Esophagus squamous epithelium (tissue), 5 donors: ENCODE results near the gene WDR49. TPM values are rescaled to one million over a fixed set of nuclear protein-coding genes. Genes with fewer than 3 reads are reported as not detected.

Experiments used
- DNase-seq: peaks from one replicate; lab custom pipeline; 2025; lab: John Stamatoyannopoulos, UW
- H3K27ac ChIP-seq, 4 donors: fragments of 200-600 bp; sonication (generic); one replicate each; pipeline ENCODE4 v1.5.1; 2016 to 2019; ENCODE audit warnings: mild to moderate bottlenecking in 1 of 4
- H3K27me3 ChIP-seq, 4 donors: fragments of 200-600 bp; sonication (generic); 1 replicate in 3 of 4; 2 replicates in 1 of 4; pipeline versions ENCODE4 v1.5.1 to v1.6.0; 2017 to 2021; ENCODE audit warnings: antibody characterized with exemption in 1 of 4
- H3K36me3 ChIP-seq, 3 donors: fragments of 200-600 bp; sonication (generic); one replicate each; pipeline ENCODE4 v1.5.1; 2016 to 2019
- H3K4me1 ChIP-seq, 3 donors: fragments of 200-600 bp; sonication (generic); one replicate each; pipeline ENCODE4 v1.5.1; 2017 to 2019
- H3K4me3 ChIP-seq, 4 donors: fragments of 200-600 bp; sonication (generic); 1 replicate in 3 of 4; 2 replicates in 1 of 4; pipeline ENCODE4 v1.5.1; 2016 to 2019; ENCODE audit warnings: mild to moderate bottlenecking in 2 of 4, moderate library complexity in 1 of 4
- H3K9me3 ChIP-seq, 3 donors: fragments of 200-600 bp; sonication (generic); one replicate each; pipeline ENCODE4 v1.5.1; 2016 to 2019
- CTCF ChIP-seq, 6 experiments: fragments of 450-650 bp in 4 of 6; fragments of 200-600 bp in 2 of 6; sonication (generic) in 2 of 6; IDR thresholded peaks; one replicate each; pipeline ENCODE4 v1.5.1; 2016 to 2019; ENCODE audit warnings: antibody characterized with exemption in 6 of 6, mild to moderate bottlenecking in 4 of 6, moderate library complexity in 4 of 6
- POLR2A ChIP-seq, 4 donors: fragments of 450-650 bp; IDR thresholded peaks; one replicate each; pipeline ENCODE4 v1.6.1; 2017; ENCODE audit warnings: antibody characterized with exemption in 4 of 4, mild to moderate bottlenecking in 4 of 4, moderate library complexity in 3 of 4
- WGBS, 2 donors: methylation state at CpG; one replicate each; pipeline ENCODE4 v1.1.5; 2018; 5-methylcytosine and 5-hydroxymethylcytosine counted together
- intact Hi-C: fragments of 100-400 bp; cut with DNase I; formaldehyde crosslinking; loops from one replicate; pipeline ENCODE4 v1.15.0; 2022
- total RNA-seq, 4 donors: library from RNA; depleted of rRNA; stranded (reverse); fragments of >200 nt; gene quantifications; one replicate each; pipeline ENCODE4 v1.1.0, GENCODE V29; 2016
- donor health status: DM: yes; HTN: yes; CAD: no.

WDR49 gene
- total RNA-seq, 4 donors from 2014 or later = 1.9 to 9.5 (median 7.4) TPM; not detected in 1

- TF ChIP-seq POLR2A (IDR thresholded peaks at IDR 0.05) = no peak
- TF ChIP-seq CTCF (IDR thresholded peaks at IDR 0.05) = no peak
- intact Hi-C loops = no loop called here
- Histone ChIP-seq H3K9me3 (no peaks in the 10 kb centered on the region), H3K4me3 (no peak overlapping the region), H3K27me3 (no peaks in the 10 kb centered on the region), H3K4me1 (no peaks in the 10 kb centered on the region), H3K27ac (no peak overlapping the region), H3K36me3 (no peaks in the 10 kb centered on the region)
- no peak for DNase-seq
- WGBS, 2 donors = 49 to 54% methylated on average over 2 of the region's 2 CpGs
Observed at GRCh38 chr3:167564612-167565011, 89.1 kb downstream of the WDR49 start.

DNA sequence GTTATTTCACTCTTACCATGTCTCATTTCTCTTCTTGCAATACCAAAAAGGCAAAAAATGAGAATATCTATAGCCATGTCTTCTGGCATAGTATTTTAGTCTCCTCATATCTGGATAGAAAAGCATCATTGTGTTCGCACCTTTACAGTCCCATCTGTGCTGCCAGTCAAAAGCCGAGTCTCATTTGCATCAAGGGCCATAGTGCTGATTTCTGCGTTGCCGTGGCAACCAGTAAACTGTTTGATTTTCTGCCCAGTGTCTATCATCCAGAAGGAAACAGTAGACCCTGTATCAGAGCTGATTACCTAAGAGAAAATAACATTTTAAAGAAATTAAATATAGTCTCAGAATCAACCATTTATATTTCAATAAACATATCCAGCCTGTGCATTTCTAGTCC is 93.8 kb downstream of the WDR49 start:
- no peaks in the 10 kb centered on the region for H3K4me1 ChIP-seq
- no peak overlapping the region for H3K27ac ChIP-seq
- WGBS, 2 donors = 91 to 95% methylated on average over 4 of the region's 4 CpGs
- no peak for TF ChIP-seq CTCF (IDR thresholded peaks at IDR 0.05)
- TF ChIP-seq POLR2A (IDR thresholded peaks at IDR 0.05) = no peak
- no peaks in the 10 kb centered on the region for H3K9me3 ChIP-seq
- intact Hi-C loops = no loop called here
- H3K36me3 ChIP-seq = no peaks in the 10 kb centered on the region
- no peak overlapping the region for H3K4me3 ChIP-seq
- H3K27me3 ChIP-seq = no peaks in the 10 kb centered on the region
- DNase-seq = no peak

GRCh38 chr3:167554898-167555297 is 98.8 kb downstream of the WDR49 start:
- H3K9me3 ChIP-seq = no peaks in the 10 kb centered on the region
- no peak overlapping the region for H3K4me3 ChIP-seq
- H3K27me3 ChIP-seq = no peaks in the 10 kb centered on the region
- intact Hi-C loops = no loop called here
- H3K4me1 ChIP-seq = peaks cover 0 to 5% (median 4%) of the 10 kb centered on the region in 3 donors
- H3K27ac ChIP-seq = no peak overlapping the region
- H3K36me3 ChIP-seq = no peaks in the 10 kb centered on the region
- 79 to 82% methylated on average over 2 to 3 of the region's 3 CpGs for WGBS, 2 donors
- DNase-seq = no peak
- TF ChIP-seq CTCF (IDR thresholded peaks at IDR 0.05) (no peak), POLR2A (IDR thresholded peaks at IDR 0.05) (no peak)

- H3K27me3 ChIP-seq = no peaks in the 10 kb centered on the region
- H3K36me3 ChIP-seq = no peaks in the 10 kb centered on the region
- DNase-seq = no peak
- no peak overlapping the region for H3K27ac ChIP-seq
- H3K9me3 ChIP-seq = peaks cover 0 to 7% (median 0%) of the 10 kb centered on the region in 3 donors
- no peak for TF ChIP-seq CTCF (IDR thresholded peaks at IDR 0.05)
- no peak for TF ChIP-seq POLR2A (IDR thresholded peaks at IDR 0.05)
- intact Hi-C loops = no loop called here
- 63 to 74% methylated on average over 1 of the region's 1 CpG for WGBS, 2 donors
- H3K4me1 ChIP-seq = no peaks in the 10 kb centered on the region
- no peak overlapping the region for H3K4me3 ChIP-seq
Observed at GRCh38 chr3:167538081-167538480, 115.7 kb downstream of the WDR49 start.

- DNase-seq = no peak
- no peak for TF ChIP-seq CTCF (IDR thresholded peaks at IDR 0.05)
- TF ChIP-seq POLR2A (IDR thresholded peaks at IDR 0.05) = no peak
Observed at GRCh38 chr3:167521006-167521355, 132.8 kb downstream of the WDR49 start.

More at GRCh38 chr3:167521006-167521355, 132.8 kb downstream of the WDR49 start:
- no peak overlapping the region for H3K4me3 ChIP-seq
- intact Hi-C loops = no loop called here
- no peaks in the 10 kb centered on the region for H3K36me3 ChIP-seq
- H3K9me3 ChIP-seq = no peaks in the 10 kb centered on the region
- H3K27me3 ChIP-seq = no peaks in the 10 kb centered on the region
- no peaks in the 10 kb centered on the region for H3K4me1 ChIP-seq
- no peak overlapping the region for H3K27ac ChIP-seq
